ENCODE results near the gene KMT2B. TPM values are rescaled to one million over a fixed set of nuclear protein-coding genes. Genes with fewer than 3 reads are reported as not detected.

Gene KMT2B
- total and polyA plus RNA-seq, 9 of the 15 experiments (the other 6 are each of a cell fraction or from before 2014, with no cell fraction given), result 0.63 to 43.9 (median 8.1) TPM

DNA sequence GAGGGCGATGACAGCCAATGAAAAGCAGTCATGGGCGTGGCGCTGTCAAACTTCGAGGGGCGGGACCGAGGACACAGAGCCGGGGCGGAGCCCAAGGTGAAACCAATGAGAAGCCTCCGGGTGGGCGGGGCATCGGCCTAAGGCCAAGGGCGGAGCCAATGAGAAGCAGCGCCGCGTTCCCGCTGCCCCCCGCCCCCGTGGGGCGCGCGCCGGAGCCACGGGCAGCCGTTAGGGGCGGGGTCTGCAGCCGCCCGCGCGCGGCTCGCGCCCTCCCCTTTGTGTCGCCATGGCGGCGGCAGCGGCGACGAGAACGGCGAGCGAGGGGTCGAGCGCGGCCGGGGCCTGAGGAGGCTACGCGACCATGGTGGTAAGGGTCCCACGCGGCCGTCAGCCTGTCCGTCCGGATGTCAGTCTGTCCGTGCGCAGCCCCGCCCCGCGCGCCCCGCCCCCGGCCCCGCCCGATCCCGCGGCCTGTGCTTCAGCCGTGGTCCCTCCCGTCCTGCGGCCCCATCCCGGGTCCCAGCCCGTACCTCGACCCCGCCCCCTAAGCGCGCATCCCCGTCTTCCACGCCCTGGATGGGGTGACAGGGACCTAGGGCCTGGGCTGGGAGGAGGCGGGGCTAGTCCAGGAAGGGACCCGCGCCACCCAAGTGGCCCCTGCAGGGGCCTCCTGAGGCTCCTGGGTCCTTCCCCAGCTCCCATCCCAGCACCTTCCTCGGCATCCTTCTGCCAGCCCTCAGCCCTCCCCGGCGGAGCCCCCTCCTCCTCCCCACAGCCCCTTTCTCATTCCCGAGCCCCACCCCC, 57.7 kb downstream of the KMT2B start, which contains the start of gene ARHGAP33 (continued):
- TF ChIP-seq, protein P1, sequence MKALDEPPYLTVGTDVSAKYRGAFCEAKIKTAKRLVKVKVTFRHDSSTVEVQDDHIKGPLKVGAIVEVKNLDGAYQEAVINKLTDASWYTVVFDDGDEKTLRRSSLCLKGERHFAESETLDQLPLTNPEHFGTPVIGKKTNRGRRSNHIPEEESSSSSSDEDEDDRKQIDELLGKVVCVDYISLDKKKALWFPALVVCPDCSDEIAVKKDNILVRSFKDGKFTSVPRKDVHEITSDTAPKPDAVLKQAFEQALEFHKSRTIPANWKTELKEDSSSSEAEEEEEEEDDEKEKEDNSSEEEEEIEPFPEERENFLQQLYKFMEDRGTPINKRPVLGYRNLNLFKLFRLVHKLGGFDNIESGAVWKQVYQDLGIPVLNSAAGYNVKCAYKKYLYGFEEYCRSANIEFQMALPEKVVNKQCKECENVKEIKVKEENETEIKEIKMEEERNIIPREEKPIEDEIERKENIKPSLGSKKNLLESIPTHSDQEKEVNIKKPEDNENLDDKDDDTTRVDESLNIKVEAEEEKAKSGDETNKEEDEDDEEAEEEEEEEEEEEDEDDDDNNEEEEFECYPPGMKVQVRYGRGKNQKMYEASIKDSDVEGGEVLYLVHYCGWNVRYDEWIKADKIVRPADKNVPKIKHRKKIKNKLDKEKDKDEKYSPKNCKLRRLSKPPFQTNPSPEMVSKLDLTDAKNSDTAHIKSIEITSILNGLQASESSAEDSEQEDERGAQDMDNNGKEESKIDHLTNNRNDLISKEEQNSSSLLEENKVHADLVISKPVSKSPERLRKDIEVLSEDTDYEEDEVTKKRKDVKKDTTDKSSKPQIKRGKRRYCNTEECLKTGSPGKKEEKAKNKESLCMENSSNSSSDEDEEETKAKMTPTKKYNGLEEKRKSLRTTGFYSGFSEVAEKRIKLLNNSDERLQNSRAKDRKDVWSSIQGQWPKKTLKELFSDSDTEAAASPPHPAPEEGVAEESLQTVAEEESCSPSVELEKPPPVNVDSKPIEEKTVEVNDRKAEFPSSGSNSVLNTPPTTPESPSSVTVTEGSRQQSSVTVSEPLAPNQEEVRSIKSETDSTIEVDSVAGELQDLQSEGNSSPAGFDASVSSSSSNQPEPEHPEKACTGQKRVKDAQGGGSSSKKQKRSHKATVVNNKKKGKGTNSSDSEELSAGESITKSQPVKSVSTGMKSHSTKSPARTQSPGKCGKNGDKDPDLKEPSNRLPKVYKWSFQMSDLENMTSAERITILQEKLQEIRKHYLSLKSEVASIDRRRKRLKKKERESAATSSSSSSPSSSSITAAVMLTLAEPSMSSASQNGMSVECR (CRISPR knock-in tag; IDR thresholded peaks at IDR 0.05), result 0 out of 2 replicates have a peak, but pooled peaks have one; percentile 26
- TF ChIP-seq, protein P2, sequence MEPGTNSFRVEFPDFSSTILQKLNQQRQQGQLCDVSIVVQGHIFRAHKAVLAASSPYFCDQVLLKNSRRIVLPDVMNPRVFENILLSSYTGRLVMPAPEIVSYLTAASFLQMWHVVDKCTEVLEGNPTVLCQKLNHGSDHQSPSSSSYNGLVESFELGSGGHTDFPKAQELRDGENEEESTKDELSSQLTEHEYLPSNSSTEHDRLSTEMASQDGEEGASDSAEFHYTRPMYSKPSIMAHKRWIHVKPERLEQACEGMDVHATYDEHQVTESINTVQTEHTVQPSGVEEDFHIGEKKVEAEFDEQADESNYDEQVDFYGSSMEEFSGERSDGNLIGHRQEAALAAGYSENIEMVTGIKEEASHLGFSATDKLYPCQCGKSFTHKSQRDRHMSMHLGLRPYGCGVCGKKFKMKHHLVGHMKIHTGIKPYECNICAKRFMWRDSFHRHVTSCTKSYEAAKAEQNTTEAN (CRISPR knock-in tag; IDR thresholded peaks at IDR 0.05), result no peak
- peak; percentile 84 for TF ChIP-seq NFYB (IDR thresholded peaks at IDR 0.05; ENCODE audit: extremely low read depth, insufficient read length)
- no peak for TF ChIP-seq XRCC4 (IDR thresholded peaks at IDR 0.05; ENCODE audit: extremely low read depth, insufficient read depth, insufficient read length)
- no peak for TF ChIP-seq RBM39 (optimal IDR thresholded peaks at IDR 0.05; ENCODE audit: low read depth, low read length)
- no peak for TF ChIP-seq NFRKB (IDR thresholded peaks at IDR 0.05; ENCODE audit: low read depth)
- no peak for TF ChIP-seq LARP7 (IDR thresholded peaks at IDR 0.05)
- no peak for TF ChIP-seq ZNF282 (CRISPR knock-in tag; IDR thresholded peaks at IDR 0.05)
- no peak for TF ChIP-seq ZFP30 (CRISPR knock-in tag; IDR thresholded peaks at IDR 0.05; ENCODE audit: borderline replicate concordance)
- no peak for TF ChIP-seq SRF (CRISPR knock-in tag; IDR thresholded peaks at IDR 0.05)
- peak; percentile 69 for TF ChIP-seq RBFOX2 (IDR thresholded peaks at IDR 0.05; ENCODE audit: low read depth, low read length)
- no peak for TF ChIP-seq TFAM (CRISPR knock-in tag; conservative IDR thresholded peaks at IDR 0.05)
- no peak for TF ChIP-seq EWSR1 (IDR thresholded peaks at IDR 0.05; ENCODE audit: borderline replicate concordance, low read depth, partially characterized antibody)
- TF ChIP-seq NR3C1 (CRISPR knock-in tag; IDR thresholded peaks at IDR 0.05), result no peak
- TF ChIP-seq MAFK (IDR thresholded peaks at IDR 0.05; ENCODE audit: low read length), result no peak
- peak; percentile 62 for TF ChIP-seq SAP30 (IDR thresholded peaks at IDR 0.05; ENCODE audit: borderline replicate concordance, insufficient read depth, low read depth, low read length, poor library complexity, severe bottlenecking)
- no peak for TF ChIP-seq TEAD2 (tag; IDR thresholded peaks at IDR 0.05)
- TF ChIP-seq, protein P3, sequence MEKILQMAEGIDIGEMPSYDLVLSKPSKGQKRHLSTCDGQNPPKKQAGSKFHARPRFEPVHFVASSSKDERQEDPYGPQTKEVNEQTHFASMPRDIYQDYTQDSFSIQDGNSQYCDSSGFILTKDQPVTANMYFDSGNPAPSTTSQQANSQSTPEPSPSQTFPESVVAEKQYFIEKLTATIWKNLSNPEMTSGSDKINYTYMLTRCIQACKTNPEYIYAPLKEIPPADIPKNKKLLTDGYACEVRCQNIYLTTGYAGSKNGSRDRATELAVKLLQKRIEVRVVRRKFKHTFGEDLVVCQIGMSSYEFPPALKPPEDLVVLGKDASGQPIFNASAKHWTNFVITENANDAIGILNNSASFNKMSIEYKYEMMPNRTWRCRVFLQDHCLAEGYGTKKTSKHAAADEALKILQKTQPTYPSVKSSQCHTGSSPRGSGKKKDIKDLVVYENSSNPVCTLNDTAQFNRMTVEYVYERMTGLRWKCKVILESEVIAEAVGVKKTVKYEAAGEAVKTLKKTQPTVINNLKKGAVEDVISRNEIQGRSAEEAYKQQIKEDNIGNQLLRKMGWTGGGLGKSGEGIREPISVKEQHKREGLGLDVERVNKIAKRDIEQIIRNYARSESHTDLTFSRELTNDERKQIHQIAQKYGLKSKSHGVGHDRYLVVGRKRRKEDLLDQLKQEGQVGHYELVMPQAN (IDR thresholded peaks at IDR 0.05; ENCODE audit: borderline replicate concordance), result no peak
- TF ChIP-seq ZFPM2 (CRISPR knock-in tag; IDR thresholded peaks at IDR 0.05), result no peak
- TF ChIP-seq KLF13 (tag; IDR thresholded peaks at IDR 0.05; ENCODE audit: borderline replicate concordance, low read depth), result peak; percentile 59; the same call in 1 of the 2 replicates

Data from K562 (cell line).